ENCODE results near the gene TBRG1. TPM values are rescaled to one million over a fixed set of nuclear protein-coding genes. Genes with fewer than 3 reads are reported as not detected.

Gene TBRG1
- total RNA-seq, 1 experiment from 2014 or later, result 22.3 TPM

GRCh38 chr11:124578761-124579160, 43.9 kb upstream of the TBRG1 start:
- Histone ChIP-seq H3K9me3 (ENCODE audit: insufficient read depth, low read depth) (no peaks in the 10 kb centered on the region), H3K79me2 (ENCODE audit: low read depth) (no peaks in the 10 kb centered on the region), H3K9me2 (ENCODE audit: insufficient read depth) (no peaks in the 10 kb centered on the region; the same call in 1 of the 2 replicates), H3F3A (ENCODE audit: insufficient read depth, low read depth) (no peaks in the 10 kb centered on the region), H3K4me2 (no peak overlapping the region), H2AFZ (no peak overlapping the region), H4K20me1 (ENCODE audit: insufficient read depth) (no peaks in the 10 kb centered on the region), H3K27ac (no peak overlapping the region), H3K36me3 (ENCODE audit: low read depth) (no peaks in the 10 kb centered on the region), H3K4me1 (replicated peaks; ENCODE audit: insufficient read depth) (no peaks in the 10 kb centered on the region), H3K4me3 (no peak overlapping the region), H3K27me3 (ENCODE audit: insufficient read depth, low read depth) (peaks cover 44% of the 10 kb centered on the region)
- TF ChIP-seq CTCF (conservative IDR thresholded peaks at IDR 0.05), result no peak
- TF ChIP-seq EZH2 (IDR thresholded peaks at IDR 0.05; ENCODE audit: low read depth), result no peak
- no peak for DNase-seq
- BruUV-seq (replicated peaks), result no TSS peak
- ChIA-PET CTCF (no interaction called here), POLR2A (ENCODE audit: unreplicated experiment) (no interaction called here)
- intact Hi-C loops (cut with micrococcal nuclease; ENCODE audit: unreplicated experiment), result no loop called here

- H3K4me2 ChIP-seq, result no peak overlapping the region
These were observed 40.8 kb upstream of the TBRG1 start for GRCh38 chr11:124581817-124582216.

GRCh38 chr11:124582565-124582964, 40.1 kb upstream of the TBRG1 start:
- intact Hi-C loops (cut with micrococcal nuclease; ENCODE audit: unreplicated experiment), result no loop called here
- no peak overlapping the region for H3K27ac ChIP-seq
- no peaks in the 10 kb centered on the region for H3K79me2 ChIP-seq (ENCODE audit: low read depth)
- no peaks in the 10 kb centered on the region for H3F3A ChIP-seq (ENCODE audit: insufficient read depth, low read depth)
- TF ChIP-seq CTCF (conservative IDR thresholded peaks at IDR 0.05), result no peak
- no peak for TF ChIP-seq EZH2 (IDR thresholded peaks at IDR 0.05; ENCODE audit: low read depth)
- H4K20me1 ChIP-seq (ENCODE audit: insufficient read depth), result no peaks in the 10 kb centered on the region
- no peak overlapping the region for H3K4me3 ChIP-seq
- POLR2A ChIA-PET (ENCODE audit: unreplicated experiment), result no interaction called here
- no peak overlapping the region for H3K4me2 ChIP-seq
- no TSS peak for BruUV-seq (replicated peaks)
- H2AFZ ChIP-seq, result no peak overlapping the region
- H3K36me3 ChIP-seq (ENCODE audit: low read depth), result no peaks in the 10 kb centered on the region
- H3K9me3 ChIP-seq (ENCODE audit: insufficient read depth, low read depth), result no peaks in the 10 kb centered on the region
- peaks cover 51% of the 10 kb centered on the region for H3K27me3 ChIP-seq (ENCODE audit: insufficient read depth, low read depth)
- CTCF ChIA-PET, result interaction anchor here (0.5 kb wide), 1 partner anchor 27 kb away, joined by 4 read pairs; no protein-coding TSS in a partner anchor
- no peaks in the 10 kb centered on the region for H3K4me1 ChIP-seq (replicated peaks; ENCODE audit: insufficient read depth)
- no peaks in the 10 kb centered on the region; the same call in 1 of the 2 replicates for H3K9me2 ChIP-seq (ENCODE audit: insufficient read depth)
- no peak for DNase-seq

More at GRCh38 chr11:124581817-124582216, 40.8 kb upstream of the TBRG1 start:
- H3K9me2 ChIP-seq (ENCODE audit: insufficient read depth), result no peaks in the 10 kb centered on the region; the same call in 1 of the 2 replicates
- H4K20me1 ChIP-seq (ENCODE audit: insufficient read depth), result no peaks in the 10 kb centered on the region
- CTCF ChIA-PET, result interaction anchor here (0.5 kb wide), 1 partner anchor 27 kb away, joined by 4 read pairs; no protein-coding TSS in a partner anchor
- no peak overlapping the region for H3K4me3 ChIP-seq
- H3K27ac ChIP-seq, result no peak overlapping the region
- DNase-seq, result no peak
- TF ChIP-seq CTCF (conservative IDR thresholded peaks at IDR 0.05) (no peak), EZH2 (IDR thresholded peaks at IDR 0.05; ENCODE audit: low read depth) (no peak)
- no peaks in the 10 kb centered on the region for H3K4me1 ChIP-seq (replicated peaks; ENCODE audit: insufficient read depth)
- intact Hi-C loops (cut with micrococcal nuclease; ENCODE audit: unreplicated experiment), result no loop called here
- no peaks in the 10 kb centered on the region for H3K9me3 ChIP-seq (ENCODE audit: insufficient read depth, low read depth)
- H3K36me3 ChIP-seq (ENCODE audit: low read depth), result no peaks in the 10 kb centered on the region
- no peaks in the 10 kb centered on the region for H3F3A ChIP-seq (ENCODE audit: insufficient read depth, low read depth)
- POLR2A ChIA-PET (ENCODE audit: unreplicated experiment), result no interaction called here
- peaks cover 51% of the 10 kb centered on the region for H3K27me3 ChIP-seq (ENCODE audit: insufficient read depth, low read depth)
- no peak overlapping the region for H2AFZ ChIP-seq
- no TSS peak for BruUV-seq (replicated peaks)
- no peaks in the 10 kb centered on the region for H3K79me2 ChIP-seq (ENCODE audit: low read depth)

Data from PC-9 (cell line).